ENCODE measurements around the gene SIN3A. TPM values are rescaled to one million over a fixed set of nuclear protein-coding genes. Genes with fewer than 3 reads are reported as not detected.

SIN3A gene
- total and polyA plus RNA-seq, 9 of the 15 experiments (the other 6 are each of a cell fraction or from before 2014, with no cell fraction given) = 11.1 to 70.3 (median 25.3) TPM

DNA sequence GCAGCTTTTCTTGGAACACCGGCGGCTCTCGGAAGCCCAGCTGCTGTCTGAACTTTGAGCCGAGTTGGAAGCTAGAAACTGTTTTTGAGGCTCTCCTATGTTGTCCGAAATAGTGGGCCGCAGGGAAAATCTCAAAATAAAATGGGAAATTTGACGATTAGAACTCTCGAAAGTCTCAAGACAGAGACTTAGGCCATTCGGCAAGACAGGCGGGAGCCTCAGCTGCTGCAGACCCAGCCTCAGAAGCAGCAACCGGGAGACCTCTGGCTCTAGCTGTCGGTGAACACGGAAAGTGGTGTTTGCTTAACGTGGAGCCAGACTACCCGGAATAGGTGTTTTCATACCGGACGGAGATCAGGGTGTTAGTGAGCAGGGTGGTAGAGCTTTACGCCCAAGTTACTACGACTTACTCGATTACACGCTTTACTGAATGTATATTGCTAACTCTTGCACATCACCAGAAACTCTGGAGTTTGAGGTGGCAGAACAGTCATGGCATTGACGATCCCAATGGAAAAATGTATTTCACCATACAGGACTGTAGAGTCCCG is 82.7 kb downstream of the SIN3A start (continued):
- TF ChIP-seq, protein P1, sequence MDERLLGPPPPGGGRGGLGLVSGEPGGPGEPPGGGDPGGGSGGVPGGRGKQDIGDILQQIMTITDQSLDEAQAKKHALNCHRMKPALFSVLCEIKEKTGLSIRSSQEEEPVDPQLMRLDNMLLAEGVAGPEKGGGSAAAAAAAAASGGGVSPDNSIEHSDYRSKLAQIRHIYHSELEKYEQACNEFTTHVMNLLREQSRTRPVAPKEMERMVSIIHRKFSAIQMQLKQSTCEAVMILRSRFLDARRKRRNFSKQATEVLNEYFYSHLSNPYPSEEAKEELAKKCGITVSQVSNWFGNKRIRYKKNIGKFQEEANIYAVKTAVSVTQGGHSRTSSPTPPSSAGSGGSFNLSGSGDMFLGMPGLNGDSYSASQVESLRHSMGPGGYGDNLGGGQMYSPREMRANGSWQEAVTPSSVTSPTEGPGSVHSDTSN (CRISPR knock-in tag; IDR thresholded peaks at IDR 0.05; ENCODE audit: low read depth) = no peak
- TF ChIP-seq, protein P1 (tag; conservative IDR thresholded peaks at IDR 0.05; ENCODE audit: low read depth) = no peak
- TF ChIP-seq TEAD4 (IDR thresholded peaks at IDR 0.05; ENCODE audit: low read length) (no peak), TEAD4 (CRISPR knock-in tag; IDR thresholded peaks at IDR 0.05; ENCODE audit: borderline replicate concordance) (0 out of 2 replicates have a peak, but pooled peaks have one; percentile 44), CC2D1A (IDR thresholded peaks at IDR 0.05) (peak; percentile 1; the same call in 1 of the 2 replicates), U2AF2 (optimal IDR thresholded peaks at IDR 0.05; ENCODE audit: low read depth, low read length) (no peak), POLR2AphosphoS2 (IDR thresholded peaks at IDR 0.05; ENCODE audit: low read length) (0 out of 2 replicates have a peak, but pooled peaks have one; percentile 60), ZNF589 (CRISPR knock-in tag; IDR thresholded peaks at IDR 0.05; ENCODE audit: low read depth) (peak; percentile 30; the same call in 1 of the 2 replicates), GTF2E2 (tag; IDR thresholded peaks at IDR 0.05) (0 out of 2 replicates have a peak, but pooled peaks have one; percentile 2), FOXJ2 (tag; IDR thresholded peaks at IDR 0.05) (0 out of 2 replicates have a peak, but pooled peaks have one; percentile 2), PYGO2 (tag; IDR thresholded peaks at IDR 0.05) (no peak), ZNF830 (CRISPR knock-in tag; IDR thresholded peaks at IDR 0.05) (0 out of 2 replicates have a peak, but pooled peaks have one; percentile 21), L3MBTL2 (IDR thresholded peaks at IDR 0.05) (peak; percentile 37), NFRKB (IDR thresholded peaks at IDR 0.05; ENCODE audit: low read depth) (no peak), ZNF766 (CRISPR knock-in tag; conservative IDR thresholded peaks at IDR 0.05) (0 out of 2 replicates have a peak, but pooled peaks have one; percentile 32), SLC30A9 (CRISPR knock-in tag; IDR thresholded peaks at IDR 0.05) (no peak)
- TF ChIP-seq, protein P2, sequence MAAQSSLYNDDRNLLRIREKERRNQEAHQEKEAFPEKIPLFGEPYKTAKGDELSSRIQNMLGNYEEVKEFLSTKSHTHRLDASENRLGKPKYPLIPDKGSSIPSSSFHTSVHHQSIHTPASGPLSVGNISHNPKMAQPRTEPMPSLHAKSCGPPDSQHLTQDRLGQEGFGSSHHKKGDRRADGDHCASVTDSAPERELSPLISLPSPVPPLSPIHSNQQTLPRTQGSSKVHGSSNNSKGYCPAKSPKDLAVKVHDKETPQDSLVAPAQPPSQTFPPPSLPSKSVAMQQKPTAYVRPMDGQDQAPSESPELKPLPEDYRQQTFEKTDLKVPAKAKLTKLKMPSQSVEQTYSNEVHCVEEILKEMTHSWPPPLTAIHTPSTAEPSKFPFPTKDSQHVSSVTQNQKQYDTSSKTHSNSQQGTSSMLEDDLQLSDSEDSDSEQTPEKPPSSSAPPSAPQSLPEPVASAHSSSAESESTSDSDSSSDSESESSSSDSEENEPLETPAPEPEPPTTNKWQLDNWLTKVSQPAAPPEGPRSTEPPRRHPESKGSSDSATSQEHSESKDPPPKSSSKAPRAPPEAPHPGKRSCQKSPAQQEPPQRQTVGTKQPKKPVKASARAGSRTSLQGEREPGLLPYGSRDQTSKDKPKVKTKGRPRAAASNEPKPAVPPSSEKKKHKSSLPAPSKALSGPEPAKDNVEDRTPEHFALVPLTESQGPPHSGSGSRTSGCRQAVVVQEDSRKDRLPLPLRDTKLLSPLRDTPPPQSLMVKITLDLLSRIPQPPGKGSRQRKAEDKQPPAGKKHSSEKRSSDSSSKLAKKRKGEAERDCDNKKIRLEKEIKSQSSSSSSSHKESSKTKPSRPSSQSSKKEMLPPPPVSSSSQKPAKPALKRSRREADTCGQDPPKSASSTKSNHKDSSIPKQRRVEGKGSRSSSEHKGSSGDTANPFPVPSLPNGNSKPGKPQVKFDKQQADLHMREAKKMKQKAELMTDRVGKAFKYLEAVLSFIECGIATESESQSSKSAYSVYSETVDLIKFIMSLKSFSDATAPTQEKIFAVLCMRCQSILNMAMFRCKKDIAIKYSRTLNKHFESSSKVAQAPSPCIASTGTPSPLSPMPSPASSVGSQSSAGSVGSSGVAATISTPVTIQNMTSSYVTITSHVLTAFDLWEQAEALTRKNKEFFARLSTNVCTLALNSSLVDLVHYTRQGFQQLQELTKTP (IDR thresholded peaks at IDR 0.05; ENCODE audit: low read depth in 1 of 2, partially characterized antibody in 2 of 2) = peak; percentile 37 to 47
- TF ChIP-seq, protein P3, sequence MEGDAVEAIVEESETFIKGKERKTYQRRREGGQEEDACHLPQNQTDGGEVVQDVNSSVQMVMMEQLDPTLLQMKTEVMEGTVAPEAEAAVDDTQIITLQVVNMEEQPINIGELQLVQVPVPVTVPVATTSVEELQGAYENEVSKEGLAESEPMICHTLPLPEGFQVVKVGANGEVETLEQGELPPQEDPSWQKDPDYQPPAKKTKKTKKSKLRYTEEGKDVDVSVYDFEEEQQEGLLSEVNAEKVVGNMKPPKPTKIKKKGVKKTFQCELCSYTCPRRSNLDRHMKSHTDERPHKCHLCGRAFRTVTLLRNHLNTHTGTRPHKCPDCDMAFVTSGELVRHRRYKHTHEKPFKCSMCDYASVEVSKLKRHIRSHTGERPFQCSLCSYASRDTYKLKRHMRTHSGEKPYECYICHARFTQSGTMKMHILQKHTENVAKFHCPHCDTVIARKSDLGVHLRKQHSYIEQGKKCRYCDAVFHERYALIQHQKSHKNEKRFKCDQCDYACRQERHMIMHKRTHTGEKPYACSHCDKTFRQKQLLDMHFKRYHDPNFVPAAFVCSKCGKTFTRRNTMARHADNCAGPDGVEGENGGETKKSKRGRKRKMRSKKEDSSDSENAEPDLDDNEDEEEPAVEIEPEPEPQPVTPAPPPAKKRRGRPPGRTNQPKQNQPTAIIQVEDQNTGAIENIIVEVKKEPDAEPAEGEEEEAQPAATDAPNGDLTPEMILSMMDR (IDR thresholded peaks at IDR 0.05 in 2 of 3, conservative IDR thresholded peaks at IDR 0.05 in 1 of 3; ENCODE audit: insufficient read depth in 2 of 3, low read depth in 1 of 3, low read length in 3 of 3) = 0 out of 6 replicates have a peak, but pooled peaks of 1 of the 3 experiments have one; percentile 17

Data from K562 (cell line).